GM12874 (cell line): ENCODE measurements around the gene TAS2R42.

Source experiments
- TF ChIP-seq, protein P1 (sequence below): IDR thresholded peaks from 2 replicates; pipeline ENCODE4 v1.5.1; 2011; ENCODE audit warnings: low read depth, mild to moderate bottlenecking, control low read depth, low read length, moderate library complexity; ENCODE audit not compliant: insufficient read depth

TAS2R42 gene

DNA sequence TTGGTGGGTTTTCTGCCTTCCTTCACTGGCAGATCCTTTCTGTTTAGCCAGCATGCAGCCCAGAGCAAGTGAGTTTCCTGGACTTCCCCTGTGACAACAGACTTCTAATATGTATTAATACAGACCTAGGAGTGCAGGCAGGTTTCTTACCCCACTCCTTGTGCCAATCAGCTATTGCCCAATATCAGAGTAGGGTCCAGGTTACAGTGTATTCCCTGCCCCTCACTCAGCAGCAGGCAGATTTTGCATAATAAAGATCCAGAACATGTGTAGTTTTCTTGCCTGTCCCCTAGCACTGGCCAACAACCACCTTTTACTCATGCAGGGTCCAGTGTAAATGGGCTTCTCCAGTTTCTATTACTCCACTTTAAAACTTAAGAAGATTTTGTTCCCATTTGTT is 20.4 kb downstream of the TAS2R42 start:
- TF ChIP-seq, protein P1, sequence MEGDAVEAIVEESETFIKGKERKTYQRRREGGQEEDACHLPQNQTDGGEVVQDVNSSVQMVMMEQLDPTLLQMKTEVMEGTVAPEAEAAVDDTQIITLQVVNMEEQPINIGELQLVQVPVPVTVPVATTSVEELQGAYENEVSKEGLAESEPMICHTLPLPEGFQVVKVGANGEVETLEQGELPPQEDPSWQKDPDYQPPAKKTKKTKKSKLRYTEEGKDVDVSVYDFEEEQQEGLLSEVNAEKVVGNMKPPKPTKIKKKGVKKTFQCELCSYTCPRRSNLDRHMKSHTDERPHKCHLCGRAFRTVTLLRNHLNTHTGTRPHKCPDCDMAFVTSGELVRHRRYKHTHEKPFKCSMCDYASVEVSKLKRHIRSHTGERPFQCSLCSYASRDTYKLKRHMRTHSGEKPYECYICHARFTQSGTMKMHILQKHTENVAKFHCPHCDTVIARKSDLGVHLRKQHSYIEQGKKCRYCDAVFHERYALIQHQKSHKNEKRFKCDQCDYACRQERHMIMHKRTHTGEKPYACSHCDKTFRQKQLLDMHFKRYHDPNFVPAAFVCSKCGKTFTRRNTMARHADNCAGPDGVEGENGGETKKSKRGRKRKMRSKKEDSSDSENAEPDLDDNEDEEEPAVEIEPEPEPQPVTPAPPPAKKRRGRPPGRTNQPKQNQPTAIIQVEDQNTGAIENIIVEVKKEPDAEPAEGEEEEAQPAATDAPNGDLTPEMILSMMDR: no peak

DNA sequence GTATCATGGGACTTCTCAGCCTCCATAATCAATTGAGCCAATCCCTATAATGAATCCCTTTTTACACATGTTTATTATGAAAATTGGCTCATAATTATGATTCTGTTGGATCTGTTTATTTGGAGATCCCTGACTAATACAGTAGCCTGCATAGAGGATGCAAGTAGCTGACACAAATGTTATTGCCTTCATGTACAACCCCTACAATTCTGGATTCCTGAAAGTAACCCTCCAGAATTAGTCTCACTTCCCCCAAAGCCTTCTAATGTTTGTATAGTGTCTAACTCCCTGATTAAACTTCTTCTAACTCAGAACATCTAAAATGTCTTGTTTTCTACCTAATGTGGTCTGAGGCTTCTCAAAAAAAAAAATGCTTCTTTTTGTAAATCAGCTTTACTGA is 22.4 kb downstream of the TAS2R42 start:
- TF ChIP-seq, protein P1: no peak

DNA sequence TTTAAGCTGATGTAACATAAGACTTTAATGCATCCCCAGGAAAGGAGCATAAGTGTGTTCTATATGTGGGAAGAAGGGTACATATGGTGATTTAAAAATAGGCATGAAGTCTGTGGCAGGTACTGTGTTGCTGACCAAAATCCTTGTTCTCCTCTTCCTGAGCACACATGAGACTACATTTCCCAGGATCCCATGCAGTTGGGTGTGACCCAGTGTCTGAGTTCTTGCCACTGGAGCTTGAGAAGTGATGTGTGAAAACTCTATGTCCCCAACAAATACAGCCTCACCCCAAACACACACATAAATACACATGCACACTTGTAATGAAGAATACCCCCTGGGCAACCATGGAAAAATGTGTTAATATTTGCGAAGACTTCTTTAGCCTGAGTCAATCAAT is 24.2 kb downstream of the TAS2R42 start:
- TF ChIP-seq, protein P1: no peak

DNA sequence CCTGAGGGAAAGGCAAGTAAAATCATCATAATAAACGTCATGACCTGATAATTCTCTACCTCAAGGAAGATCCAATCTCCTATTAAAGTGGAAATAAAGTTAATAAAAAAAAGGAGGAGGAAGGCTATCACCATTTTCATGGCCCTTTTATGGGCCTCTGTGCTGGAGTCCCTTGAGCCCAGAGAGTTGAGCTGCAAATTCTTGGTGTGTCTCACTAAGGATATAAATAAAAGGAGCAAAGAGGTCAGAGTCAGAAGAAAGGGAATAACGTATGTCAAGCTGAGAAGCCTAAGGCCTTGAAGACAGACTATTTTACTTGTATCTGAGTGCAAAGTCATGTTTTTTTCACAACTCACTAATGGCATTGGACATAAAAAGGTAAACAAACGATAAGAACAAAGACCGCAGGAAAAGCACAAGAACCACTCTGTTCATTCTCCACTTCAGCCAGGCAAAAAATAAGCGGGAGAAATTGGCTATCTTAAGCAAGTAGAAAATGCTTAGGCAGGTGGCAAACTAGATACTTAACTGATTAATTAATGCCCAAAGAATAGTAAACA is 27.8 kb downstream of the TAS2R42 start:
- TF ChIP-seq, protein P1: no peak

DNA sequence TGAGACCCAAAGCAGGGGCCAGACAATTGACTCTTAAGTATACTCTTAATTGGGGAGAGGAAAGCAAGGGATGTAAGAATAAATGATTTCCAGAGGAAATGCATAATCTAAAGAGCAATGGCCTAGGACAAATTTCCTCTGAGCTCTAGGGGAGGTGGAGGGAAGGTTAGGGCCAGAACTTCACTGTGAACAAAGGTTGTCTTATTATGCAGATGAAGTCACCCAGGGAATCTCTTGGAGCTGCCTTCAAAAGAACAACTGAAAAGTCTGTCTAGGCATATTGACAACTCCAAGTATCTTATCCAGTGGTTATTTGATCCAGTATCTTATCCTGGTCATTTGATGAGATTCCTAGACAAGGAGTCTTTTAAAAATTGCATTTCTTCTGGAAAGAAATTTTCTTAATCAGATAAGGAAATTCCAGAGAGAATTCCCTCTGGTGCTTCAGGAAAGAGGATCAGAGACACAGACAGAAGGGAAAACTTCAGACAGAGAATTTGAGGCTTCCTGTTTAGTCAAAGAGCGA is 32.3 kb downstream of the TAS2R42 start:
- TF ChIP-seq, protein P1: no peak

DNA sequence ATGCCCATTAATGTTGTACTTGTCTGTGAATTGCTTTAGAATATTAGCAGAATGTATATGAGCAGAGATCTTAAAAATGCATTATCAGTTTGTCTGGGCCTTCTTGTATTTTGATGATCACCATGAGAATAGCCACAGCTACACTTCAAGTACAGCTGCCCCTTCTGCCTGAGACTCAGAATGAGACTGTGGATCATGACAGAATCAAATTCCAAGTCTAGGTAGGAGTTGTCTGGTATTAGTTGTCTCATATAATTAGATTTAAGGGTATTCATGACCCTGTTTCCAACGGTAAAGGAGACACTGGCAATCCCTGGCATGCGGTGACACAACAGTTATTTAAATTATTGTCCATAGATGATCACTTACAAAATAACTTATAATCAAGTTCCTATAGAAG is 34.0 kb downstream of the TAS2R42 start:
- TF ChIP-seq, protein P1: no peak

DNA sequence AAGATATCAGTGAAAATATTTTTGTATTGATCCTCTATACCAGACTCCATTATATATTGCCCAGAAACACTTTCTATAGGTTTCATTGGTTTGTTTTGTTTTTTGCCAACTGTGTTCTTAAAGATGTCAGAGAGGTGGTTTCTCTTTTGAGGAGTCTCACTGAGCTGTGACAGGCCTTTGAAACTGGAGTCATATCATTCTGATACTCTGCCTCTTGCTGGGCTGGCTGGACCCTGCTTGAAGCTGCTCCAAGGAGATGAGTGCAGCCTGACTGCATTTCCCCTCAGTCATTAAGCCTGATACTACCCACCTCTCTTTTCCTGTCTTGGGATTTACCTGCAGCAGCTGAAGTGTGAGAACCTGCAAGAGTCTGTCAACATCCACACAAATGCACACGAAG is 35.9 kb downstream of the TAS2R42 start:
- TF ChIP-seq, protein P1: no peak

DNA sequence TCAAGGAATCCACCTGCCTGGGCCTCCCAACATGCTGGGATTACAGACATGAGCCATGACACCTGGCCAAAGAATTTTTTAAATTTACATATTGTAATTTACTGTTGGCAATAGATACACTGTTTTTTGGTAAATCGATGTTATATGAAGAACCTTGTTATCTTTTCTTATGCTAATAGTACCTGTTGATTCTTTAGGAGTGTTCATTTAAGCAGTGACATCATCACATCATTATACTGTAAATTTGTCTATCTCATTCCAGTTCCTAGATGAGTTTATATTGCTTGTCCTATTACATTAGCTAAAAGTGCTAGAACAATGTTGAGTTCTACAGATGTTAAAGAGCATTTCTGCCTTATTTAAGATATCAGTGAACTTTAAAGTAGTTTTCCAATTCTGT is 39.3 kb downstream of the TAS2R42 start:
- TF ChIP-seq, protein P1: no peak
